PC-3 (cell line): ENCODE results near the gene ATF7. TPM values are rescaled to one million over a fixed set of nuclear protein-coding genes. Genes with fewer than 3 reads are reported as not detected.

ENCODE experiments used
- ATAC-seq: fragments of 200-7000 bp; cut with Tn5 transposase; 2 replicates; pipeline ENCODE4 v1.9.1; 2020; ENCODE audit warnings: mild to moderate bottlenecking, moderate library complexity
- BruUV-seq: library from RNA; stranded (reverse); fragments of 400-500 nt; replicated peaks from 2 replicates; lab custom pipeline; 2021; lab: Mats Ljungman, UMichigan
- CTCF ChIA-PET: fragments of 300-600 bp; sonication (Branson Sonifier 250); formaldehyde crosslinking; loops from one replicate; lab custom pipeline; 2022; ENCODE audit warnings: antibody characterized with exemption; lab: Charles Lee
- POLR2A ChIA-PET: fragments of 300-600 bp; sonication (Branson Sonifier 250); formaldehyde crosslinking; loops from one replicate; lab custom pipeline; 2022; ENCODE audit warnings: antibody characterized with exemption; ENCODE audit not compliant: unreplicated experiment; lab: Charles Lee
- DNase-seq: peaks from one replicate; pipeline ENCODE4 v3.0.0-alpha.2; 2015
- H2AFZ ChIP-seq: fragments of 300-600 bp; sonication (generic); 2 replicates; pipeline ENCODE4 v1.6.0; 2016; ENCODE audit warnings: antibody characterized with exemption, low read length
- H3F3A ChIP-seq: fragments of 300-600 bp; sonication (generic); one replicate; pipeline ENCODE4 v1.6.0; 2017; ENCODE audit warnings: antibody characterized with exemption, low read length, control low read depth, mild to moderate bottlenecking; ENCODE audit not compliant: unreplicated experiment
- H3K27ac ChIP-seq: fragments of 300-600 bp; sonication (generic); 2 replicates; pipeline ENCODE4 v1.5.1; 2016; ENCODE audit warnings: mild to moderate bottlenecking, low read length
- H3K27me3 ChIP-seq: fragments of 300-600 bp; sonication (generic); 2 replicates; pipeline ENCODE4 v1.6.1; 2016; ENCODE audit warnings: low read length, mixed read lengths
- H3K36me3 ChIP-seq: fragments of 300-600 bp; sonication (generic); 2 replicates; pipeline ENCODE4 v1.6.1; 2016; ENCODE audit warnings: low read depth, mixed run types, low read length, mixed read lengths
- H3K4me1 ChIP-seq: fragments of 300-600 bp; sonication (generic); 2 replicates; pipeline ENCODE4 v1.5.1; 2016; ENCODE audit warnings: low read length; ENCODE audit not compliant: insufficient read depth
- H3K4me2 ChIP-seq: fragments of 300-600 bp; sonication (generic); 2 replicates; pipeline ENCODE4 v1.6.0; 2016; ENCODE audit warnings: low read length
- H3K4me3 ChIP-seq: fragments of 300-600 bp; sonication (generic); 2 replicates; pipeline ENCODE4 v1.5.1; 2016; ENCODE audit warnings: mild to moderate bottlenecking, low read length, mixed read lengths
- H3K79me2 ChIP-seq: fragments of 300-600 bp; sonication (generic); 2 replicates; pipeline ENCODE4 v1.6.1; 2017; ENCODE audit warnings: low read length, mixed read lengths
- H3K9ac ChIP-seq: fragments of 300-600 bp; sonication (generic); 2 replicates; pipeline ENCODE4 v1.6.0; 2016; ENCODE audit warnings: mild to moderate bottlenecking, low read length
- H3K9me2 ChIP-seq: fragments of 300-600 bp; sonication (generic); replicated peaks from 2 replicates; pipeline ENCODE4 v1.6.1; 2016; ENCODE audit warnings: mixed run types, low read length, mixed read lengths
- H3K9me3 ChIP-seq: fragments of 300-600 bp; sonication (generic); 2 replicates; pipeline ENCODE4 v1.6.1; 2016; ENCODE audit warnings: low read length, mixed read lengths
- H4K20me1 ChIP-seq: fragments of 300-600 bp; sonication (generic); 2 replicates; pipeline ENCODE4 v1.6.1; 2016; ENCODE audit warnings: low read length, mixed read lengths
- EZH2 ChIP-seq: fragments of 300-600 bp; sonication (generic); IDR thresholded peaks from one replicate; pipeline ENCODE4 v1.6.1; 2017; ENCODE audit warnings: antibody characterized with exemption, mild to moderate bottlenecking, low read length; ENCODE audit not compliant: unreplicated experiment
- EZH2phosphoT487 ChIP-seq: fragments of 300-600 bp; sonication (generic); IDR thresholded peaks from 2 replicates; pipeline ENCODE4 v1.6.1; 2018; ENCODE audit warnings: mild to moderate bottlenecking, antibody characterized with exemption, low read length, borderline replicate concordance
- intact Hi-C: fragments of 100-400 bp; cut with micrococcal nuclease; formaldehyde crosslinking; loops from 2 replicates; pipeline ENCODE4 v1.9.0; 2023
- total RNA-seq: library from RNA; depleted of rRNA; stranded (reverse); fragments of >200 nt; gene quantifications from 2 replicates; pipeline ENCODE4 v1.2.3, GENCODE V29; 2014
- TF ChIP-seq, protein P1 (sequence below): fragments of 300-600 bp; sonication (generic); conservative IDR thresholded peaks from 2 replicates; pipeline ENCODE4 v1.5.1; 2017; ENCODE audit warnings: antibody characterized with exemption, low read depth, mild to moderate bottlenecking, low read length

The ATF7 gene
- total RNA-seq, 1 experiment from 2014 or later, result 7.9 TPM

DNA sequence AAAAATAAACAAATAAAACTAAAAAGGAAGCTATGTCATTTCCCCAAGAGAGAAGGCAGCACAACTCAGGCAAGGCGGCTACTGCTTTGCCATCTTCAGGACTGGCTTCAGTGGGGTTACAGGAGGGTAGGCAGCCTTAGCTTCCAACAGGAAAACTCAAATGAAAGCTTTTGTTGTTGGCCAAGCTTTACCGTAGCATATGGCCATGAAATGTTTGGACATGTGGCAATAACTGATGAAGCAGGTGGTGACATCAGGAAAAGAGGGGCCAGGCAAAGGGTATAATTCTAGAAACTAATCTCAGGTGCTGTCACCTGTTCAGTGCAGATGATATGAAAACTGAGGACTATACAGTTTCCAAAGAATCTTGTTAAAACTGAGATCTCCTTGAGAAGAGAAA lies 96.1 kb downstream of the ATF7 start:
- BruUV-seq, result no TSS peak
- ATAC-seq (no peak), DNase-seq (no peak)
- POLR2A ChIA-PET, result no interaction called here
- no peak overlapping the region for H3K9ac ChIP-seq
- no peaks in the 10 kb centered on the region for H4K20me1 ChIP-seq
- no peak overlapping the region for H3K4me2 ChIP-seq
- H3K36me3 ChIP-seq, result peaks cover 25% of the 10 kb centered on the region
- no peak for TF ChIP-seq EZH2
- TF ChIP-seq EZH2phosphoT487, result no peak
- TF ChIP-seq, protein P1, sequence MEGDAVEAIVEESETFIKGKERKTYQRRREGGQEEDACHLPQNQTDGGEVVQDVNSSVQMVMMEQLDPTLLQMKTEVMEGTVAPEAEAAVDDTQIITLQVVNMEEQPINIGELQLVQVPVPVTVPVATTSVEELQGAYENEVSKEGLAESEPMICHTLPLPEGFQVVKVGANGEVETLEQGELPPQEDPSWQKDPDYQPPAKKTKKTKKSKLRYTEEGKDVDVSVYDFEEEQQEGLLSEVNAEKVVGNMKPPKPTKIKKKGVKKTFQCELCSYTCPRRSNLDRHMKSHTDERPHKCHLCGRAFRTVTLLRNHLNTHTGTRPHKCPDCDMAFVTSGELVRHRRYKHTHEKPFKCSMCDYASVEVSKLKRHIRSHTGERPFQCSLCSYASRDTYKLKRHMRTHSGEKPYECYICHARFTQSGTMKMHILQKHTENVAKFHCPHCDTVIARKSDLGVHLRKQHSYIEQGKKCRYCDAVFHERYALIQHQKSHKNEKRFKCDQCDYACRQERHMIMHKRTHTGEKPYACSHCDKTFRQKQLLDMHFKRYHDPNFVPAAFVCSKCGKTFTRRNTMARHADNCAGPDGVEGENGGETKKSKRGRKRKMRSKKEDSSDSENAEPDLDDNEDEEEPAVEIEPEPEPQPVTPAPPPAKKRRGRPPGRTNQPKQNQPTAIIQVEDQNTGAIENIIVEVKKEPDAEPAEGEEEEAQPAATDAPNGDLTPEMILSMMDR, result no peak
- H3K79me2 ChIP-seq, result no peaks in the 10 kb centered on the region
- H3K4me3 ChIP-seq, result no peak overlapping the region
- no peaks in the 10 kb centered on the region for H3F3A ChIP-seq
- no peaks in the 10 kb centered on the region for H3K9me2 ChIP-seq
- no peak overlapping the region for H2AFZ ChIP-seq
- peaks cover 9% of the 10 kb centered on the region for H3K4me1 ChIP-seq
- intact Hi-C loops, result no loop called here
- H3K27ac ChIP-seq, result no peak overlapping the region
- H3K27me3 ChIP-seq, result no peaks in the 10 kb centered on the region
- H3K9me3 ChIP-seq, result no peaks in the 10 kb centered on the region
- CTCF ChIA-PET, result no interaction called here

DNA sequence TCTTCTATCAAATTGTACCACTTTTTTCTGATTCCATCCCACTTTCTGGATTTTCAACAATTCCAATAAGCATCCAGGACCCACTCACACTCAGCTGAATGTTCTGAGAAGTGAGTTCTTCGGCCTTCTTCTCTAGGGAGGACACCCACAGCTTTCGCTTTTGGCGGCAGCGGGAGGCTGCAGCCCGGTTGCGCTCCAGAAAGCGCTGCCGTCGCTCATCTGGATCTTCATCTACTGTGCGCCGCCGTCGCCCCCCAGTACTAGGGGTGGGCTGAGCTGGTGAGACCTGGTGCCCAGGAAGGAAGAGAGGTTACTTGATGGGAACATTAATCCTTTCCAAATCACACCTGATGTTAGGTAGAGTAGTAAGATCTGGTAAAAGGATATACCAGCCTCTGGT lies 101.7 kb downstream of the ATF7 start:
- POLR2A ChIA-PET, result interaction anchor here (0.6 kb wide), 1 partner anchor 275 kb away, joined by 7 read pairs; no protein-coding TSS in a partner anchor
- no peaks in the 10 kb centered on the region for H4K20me1 ChIP-seq

DNA sequence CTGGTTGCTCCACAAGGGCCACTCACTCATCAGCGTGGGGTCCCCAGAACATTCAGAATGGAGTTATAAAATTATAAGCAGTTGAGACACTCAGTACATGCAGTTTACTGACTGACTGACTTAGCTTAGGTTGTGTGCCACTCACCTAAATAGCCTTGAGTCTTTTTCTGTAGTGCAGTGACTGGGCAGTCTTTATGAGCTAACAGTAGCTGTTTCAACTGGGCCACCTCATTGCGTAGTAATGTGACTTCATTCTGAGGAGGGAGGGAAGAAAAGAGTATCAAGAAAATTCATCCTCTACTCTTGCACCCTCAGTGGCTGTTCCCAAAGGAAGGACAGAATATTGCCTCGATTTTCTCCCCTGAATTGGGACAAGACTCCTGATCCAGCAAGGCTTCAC lies 103.1 kb downstream of the ATF7 start:
- H4K20me1 ChIP-seq, result no peaks in the 10 kb centered on the region
- H3K4me1 ChIP-seq, result no peaks in the 10 kb centered on the region
- H3K36me3 ChIP-seq, result peaks cover 14% of the 10 kb centered on the region
- no peaks in the 10 kb centered on the region for H3K79me2 ChIP-seq
- no TSS peak for BruUV-seq
- DNase-seq (no peak), ATAC-seq (no peak)
- no peaks in the 10 kb centered on the region for H3K9me2 ChIP-seq
- TF ChIP-seq EZH2 (no peak), EZH2phosphoT487 (no peak)
- TF ChIP-seq, protein P1, result no peak
- no peaks in the 10 kb centered on the region for H3K27me3 ChIP-seq
- POLR2A ChIA-PET, result no interaction called here
- no peak overlapping the region for H3K4me2 ChIP-seq
- H3K4me3 ChIP-seq, result no peak overlapping the region
- no peaks in the 10 kb centered on the region for H3K9me3 ChIP-seq
- H3K27ac ChIP-seq, result no peak overlapping the region
- no peaks in the 10 kb centered on the region for H3F3A ChIP-seq
- intact Hi-C loops, result no loop called here
- no peak overlapping the region for H2AFZ ChIP-seq
- H3K9ac ChIP-seq, result no peak overlapping the region
- CTCF ChIA-PET, result no interaction called here

More for the DNA sequence above, 101.7 kb downstream of the ATF7 start:
- no peak overlapping the region for H3K9ac ChIP-seq
- no peak overlapping the region for H3K27ac ChIP-seq
- H2AFZ ChIP-seq, result no peak overlapping the region
- no peaks in the 10 kb centered on the region for H3F3A ChIP-seq
- no peak overlapping the region for H3K4me2 ChIP-seq
- intact Hi-C loops, result no loop called here
- no peaks in the 10 kb centered on the region for H3K4me1 ChIP-seq
- H3K9me2 ChIP-seq, result no peaks in the 10 kb centered on the region
- BruUV-seq, result no TSS peak
- H3K9me3 ChIP-seq, result no peaks in the 10 kb centered on the region
- H3K27me3 ChIP-seq, result no peaks in the 10 kb centered on the region
- H3K36me3 ChIP-seq, result peaks cover 14% of the 10 kb centered on the region; the same call in 1 of the 2 replicates
- CTCF ChIA-PET, result no interaction called here
- ATAC-seq, result no peak
- no peak for TF ChIP-seq EZH2phosphoT487
- no peaks in the 10 kb centered on the region for H3K79me2 ChIP-seq
- no peak overlapping the region for H3K4me3 ChIP-seq
- DNase-seq, result no peak
